Panc1 (cell line): ENCODE measurements around the gene B3GALNT1. TPM values are rescaled to one million over a fixed set of nuclear protein-coding genes. Genes with fewer than 3 reads are reported as not detected.

Source experiments
- ATAC-seq: fragments of 200-7000 bp; cut with Tn5 transposase; 2 replicates; pipeline ENCODE4 v1.9.1; 2020; ENCODE audit warnings: mild to moderate bottlenecking, moderate library complexity
- BruUV-seq: library from RNA; stranded (reverse); fragments of 400-500 nt; replicated peaks from 2 replicates; lab custom pipeline; 2021; lab: Mats Ljungman, UMichigan
- CTCF ChIA-PET: fragments of 300-600 bp; sonication (Branson Sonifier 250); formaldehyde crosslinking; loops from one replicate; lab custom pipeline; 2022; ENCODE audit warnings: antibody characterized with exemption; lab: Charles Lee
- POLR2A ChIA-PET: fragments of 300-600 bp; sonication (Branson Sonifier 250); formaldehyde crosslinking; loops from one replicate; lab custom pipeline; 2022; ENCODE audit warnings: antibody characterized with exemption; lab: Charles Lee
- DNase-seq: peaks from one replicate; pipeline ENCODE4 v3.0.0-alpha.2; 2010; ENCODE audit warnings: low read depth, low spot score
- H3K27ac ChIP-seq: 2 replicates; pipeline ENCODE4 v1.5.1; 2011; ENCODE audit warnings: mild to moderate bottlenecking, low read length, inconsistent platforms
- H3K27me3 ChIP-seq: fragments of 200-500 bp; sonication (Bioruptor generic); 2 replicates; pipeline ENCODE4 v1.6.0; 2014; ENCODE audit warnings: low read length, inconsistent platforms; ENCODE audit not compliant: control insufficient read depth, insufficient read depth
- H3K36me3 ChIP-seq: fragments of 200-500 bp; sonication (Bioruptor generic); 2 replicates; pipeline ENCODE4 v1.5.1; 2014; ENCODE audit warnings: inconsistent platforms, mild to moderate bottlenecking, low read length, moderate library complexity; ENCODE audit not compliant: control insufficient read depth, insufficient read depth
- H3K4me1 ChIP-seq: 2 replicates; pipeline ENCODE4 v1.5.1; 2011; ENCODE audit warnings: inconsistent platforms, mild to moderate bottlenecking, low read length, moderate library complexity; ENCODE audit not compliant: control insufficient read depth, insufficient read depth
- H3K4me3 ChIP-seq, 2 experiments: 2 replicates each; pipeline ENCODE4 v1.5.1; 2011 to 2012; ENCODE audit warnings: low read depth in 2 of 2, low read length in 2 of 2, mild to moderate bottlenecking in 2 of 2, inconsistent platforms in 1 of 2, moderate library complexity in 1 of 2
- H3K9me3 ChIP-seq: fragments of 200-500 bp; sonication (Bioruptor generic); 2 replicates; pipeline ENCODE4 v1.5.1; 2014; ENCODE audit warnings: low read depth, mild to moderate bottlenecking, inconsistent platforms, low read length, moderate library complexity; ENCODE audit not compliant: control insufficient read depth, insufficient read depth
- CTCF ChIP-seq: fragments of 450-650 bp; IDR thresholded peaks from 2 replicates; pipeline ENCODE4 v1.5.1; 2017; ENCODE audit warnings: mild to moderate bottlenecking
- POLR2AphosphoS5 ChIP-seq: IDR thresholded peaks from 2 replicates; pipeline ENCODE4 v1.6.1; 2012; ENCODE audit warnings: mild to moderate bottlenecking, low read depth, low read length, moderate library complexity
- SIN3A ChIP-seq: IDR thresholded peaks from 2 replicates; pipeline ENCODE4 v1.6.1; 2012; ENCODE audit warnings: low read depth, mild to moderate bottlenecking, low read length, moderate library complexity, borderline replicate concordance; ENCODE audit not compliant: insufficient read depth
- TCF7L2 ChIP-seq: IDR thresholded peaks from 2 replicates; pipeline ENCODE4 v1.6.1; 2011; ENCODE audit warnings: mild to moderate bottlenecking, low read depth, low read length, inconsistent platforms
- in situ Hi-C: cut with HindIII; loops from 2 replicates; pipeline ENCODE4 v1.10.0; 2016; ENCODE audit warnings: low sequenced_read_pairs, low pct_unique_long_range_greater_than_20kb
- intact Hi-C: fragments of 100-400 bp; cut with micrococcal nuclease; formaldehyde crosslinking; loops from one replicate; pipeline ENCODE4 v1.10.0; 2022; ENCODE audit not compliant: unreplicated experiment
- total RNA-seq: library from RNA; stranded (reverse); gene quantifications from one replicate; pipeline ENCODE4 v1.2.1, GENCODE V29; 2021; ENCODE audit not compliant: unreplicated experiment
- TF ChIP-seq, protein P1 (sequence below), 2 experiments: IDR thresholded peaks; 2 replicates each; pipeline ENCODE4 v1.6.1; 2011 to 2012; ENCODE audit warnings: low read depth in 2 of 2, control low read depth in 1 of 2, low read length in 1 of 2, mild to moderate bottlenecking in 1 of 2, moderate library complexity in 1 of 2; ENCODE audit not compliant: insufficient read depth in 1 of 2

B3GALNT1 gene
- total RNA-seq, 1 experiment from 2014 or later: 31.1 TPM

DNA sequence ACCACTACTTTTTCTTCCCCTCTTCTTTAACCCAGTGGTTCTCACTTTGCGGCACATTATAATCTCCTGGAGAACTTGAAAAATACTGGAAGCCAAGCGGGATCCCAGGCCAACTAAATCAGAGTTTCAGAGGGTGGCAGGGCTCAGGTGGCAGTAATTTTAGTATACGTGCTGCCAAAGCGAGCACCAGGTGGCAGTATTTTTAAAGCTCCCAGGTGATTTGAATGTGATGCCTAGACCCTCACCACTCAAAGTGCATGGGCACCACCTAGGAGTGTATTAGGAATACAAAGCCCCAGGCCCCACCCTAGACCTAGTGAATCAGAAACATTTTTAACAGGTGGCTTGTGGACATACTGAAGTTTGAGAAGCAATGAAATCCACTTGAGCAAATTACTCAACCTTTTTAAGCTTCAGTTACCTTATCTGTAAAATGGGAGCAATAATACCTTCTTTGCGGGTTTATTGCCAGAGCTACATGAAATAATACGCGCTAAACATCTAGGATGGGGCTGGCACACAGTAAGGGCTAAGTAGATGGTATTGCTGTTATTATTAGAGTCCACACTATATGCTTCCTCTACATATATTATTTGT is 8.3 kb downstream of the B3GALNT1 start:
- in situ Hi-C loops: no loop called here
- POLR2A ChIA-PET: no interaction called here
- peak; percentile 82 for ATAC-seq

DNA sequence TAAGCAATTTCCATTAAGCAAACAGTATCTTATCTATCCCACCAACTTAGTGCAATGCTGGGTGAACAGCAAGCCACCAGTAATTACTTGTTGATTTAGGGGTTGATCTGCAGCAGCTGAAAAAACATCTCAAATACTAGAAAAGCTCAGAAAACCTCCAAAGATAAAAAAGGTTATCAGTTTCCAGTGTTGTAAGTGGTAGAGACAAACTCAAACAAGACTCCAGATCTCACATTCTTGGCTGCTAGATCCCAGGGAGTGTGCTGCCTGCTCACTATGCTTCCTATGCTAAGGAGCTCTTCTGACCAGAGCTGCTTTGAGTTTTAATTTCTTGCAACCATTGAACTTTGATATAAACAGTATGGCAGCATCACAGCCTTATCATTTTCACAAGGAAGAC is 11.3 kb downstream of the B3GALNT1 start:
- Histone ChIP-seq H3K27ac (no peak overlapping the region), H3K36me3 (peaks cover 3% of the 10 kb centered on the region; the same call in 1 of the 2 replicates), H3K4me1 (no peaks in the 10 kb centered on the region), H3K27me3 (no peaks in the 10 kb centered on the region), H3K9me3 (no peaks in the 10 kb centered on the region), H3K4me3 (no peak overlapping the region)
- BruUV-seq: no TSS peak
- POLR2A ChIA-PET: no interaction called here
- intact Hi-C loops (no loop called here), in situ Hi-C loops (no loop called here)
- no peak for DNase-seq
- ATAC-seq: no peak
- TF ChIP-seq, protein P1, sequence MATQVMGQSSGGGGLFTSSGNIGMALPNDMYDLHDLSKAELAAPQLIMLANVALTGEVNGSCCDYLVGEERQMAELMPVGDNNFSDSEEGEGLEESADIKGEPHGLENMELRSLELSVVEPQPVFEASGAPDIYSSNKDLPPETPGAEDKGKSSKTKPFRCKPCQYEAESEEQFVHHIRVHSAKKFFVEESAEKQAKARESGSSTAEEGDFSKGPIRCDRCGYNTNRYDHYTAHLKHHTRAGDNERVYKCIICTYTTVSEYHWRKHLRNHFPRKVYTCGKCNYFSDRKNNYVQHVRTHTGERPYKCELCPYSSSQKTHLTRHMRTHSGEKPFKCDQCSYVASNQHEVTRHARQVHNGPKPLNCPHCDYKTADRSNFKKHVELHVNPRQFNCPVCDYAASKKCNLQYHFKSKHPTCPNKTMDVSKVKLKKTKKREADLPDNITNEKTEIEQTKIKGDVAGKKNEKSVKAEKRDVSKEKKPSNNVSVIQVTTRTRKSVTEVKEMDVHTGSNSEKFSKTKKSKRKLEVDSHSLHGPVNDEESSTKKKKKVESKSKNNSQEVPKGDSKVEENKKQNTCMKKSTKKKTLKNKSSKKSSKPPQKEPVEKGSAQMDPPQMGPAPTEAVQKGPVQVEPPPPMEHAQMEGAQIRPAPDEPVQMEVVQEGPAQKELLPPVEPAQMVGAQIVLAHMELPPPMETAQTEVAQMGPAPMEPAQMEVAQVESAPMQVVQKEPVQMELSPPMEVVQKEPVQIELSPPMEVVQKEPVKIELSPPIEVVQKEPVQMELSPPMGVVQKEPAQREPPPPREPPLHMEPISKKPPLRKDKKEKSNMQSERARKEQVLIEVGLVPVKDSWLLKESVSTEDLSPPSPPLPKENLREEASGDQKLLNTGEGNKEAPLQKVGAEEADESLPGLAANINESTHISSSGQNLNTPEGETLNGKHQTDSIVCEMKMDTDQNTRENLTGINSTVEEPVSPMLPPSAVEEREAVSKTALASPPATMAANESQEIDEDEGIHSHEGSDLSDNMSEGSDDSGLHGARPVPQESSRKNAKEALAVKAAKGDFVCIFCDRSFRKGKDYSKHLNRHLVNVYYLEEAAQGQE (IDR thresholded peaks at IDR 0.05; ENCODE audit: insufficient read depth in 1 of 2, low read depth in 2 of 2, low read length in 1 of 2): no peak
- TF ChIP-seq POLR2AphosphoS5 (no peak), TCF7L2 (no peak), SIN3A (no peak), CTCF (no peak)
- CTCF ChIA-PET: no interaction called here

More for the DNA sequence above, 8.3 kb downstream of the B3GALNT1 start:
- CTCF ChIA-PET: interaction anchor here (0.5 to 1.0 kb wide), 3 partner anchors 27 to 474 kb away, joined by 3 to 6 read pairs (median 4); no protein-coding TSS in a partner anchor
- H3K36me3 ChIP-seq: no peaks in the 10 kb centered on the region
- peak; percentile 81 for TF ChIP-seq CTCF
- TF ChIP-seq SIN3A: no peak
- TF ChIP-seq, protein P1 (IDR thresholded peaks at IDR 0.05; ENCODE audit: insufficient read depth in 1 of 2, low read depth in 2 of 2, low read length in 1 of 2): no peak
- H3K4me3 ChIP-seq: no peak overlapping the region
- intact Hi-C loops: loop anchor here (2.0 to 5.0 kb wide), 2 partner anchors 76 to 325 kb away; no protein-coding TSS in a partner anchor
- no peaks in the 10 kb centered on the region for H3K4me1 ChIP-seq
- BruUV-seq: no TSS peak
- no peak overlapping the region for H3K27ac ChIP-seq
- no peaks in the 10 kb centered on the region for H3K27me3 ChIP-seq
- no peaks in the 10 kb centered on the region for H3K9me3 ChIP-seq
- no peak for DNase-seq
